NOMO-1 treated with DMSO at 0.1 percent for 48 hours (cell line): Measurements from ENCODE around the gene ZNF318.
A peak's percentile ranks its signal among the peaks of the same experiment; 100 is the strongest.
"Not testable (repeated sequence)": the region's sequence is repeated elsewhere in the genome, so short reads cannot be mapped to it uniquely, and the experiment has no call there.

Source experiments
- DNase-seq: peaks from one replicate; lab custom pipeline; 2025; ENCODE audit not compliant: unreplicated experiment; lab: John Stamatoyannopoulos, UW

Gene ZNF318

DNA sequence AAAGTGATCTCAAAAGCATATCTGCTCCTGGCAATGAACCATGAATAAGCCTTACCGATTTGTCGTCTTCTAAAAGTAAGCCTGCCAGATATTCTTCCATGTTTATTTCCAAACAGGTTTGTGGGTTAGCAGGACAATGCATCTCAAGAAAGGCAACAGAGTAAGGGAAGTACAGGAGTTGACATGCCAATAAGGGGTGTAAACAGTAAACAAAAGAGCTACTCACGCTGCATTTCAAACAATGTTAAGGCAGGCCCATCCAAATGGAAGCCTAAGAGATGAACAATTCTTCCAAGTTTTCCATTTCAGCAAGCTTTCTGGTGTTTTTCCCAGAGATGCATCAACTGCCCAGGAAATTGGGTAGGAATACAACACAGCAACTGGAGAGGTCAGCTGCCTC, 33.1 kb downstream of the ZNF318 start:
- no peak for DNase-seq

DNA sequence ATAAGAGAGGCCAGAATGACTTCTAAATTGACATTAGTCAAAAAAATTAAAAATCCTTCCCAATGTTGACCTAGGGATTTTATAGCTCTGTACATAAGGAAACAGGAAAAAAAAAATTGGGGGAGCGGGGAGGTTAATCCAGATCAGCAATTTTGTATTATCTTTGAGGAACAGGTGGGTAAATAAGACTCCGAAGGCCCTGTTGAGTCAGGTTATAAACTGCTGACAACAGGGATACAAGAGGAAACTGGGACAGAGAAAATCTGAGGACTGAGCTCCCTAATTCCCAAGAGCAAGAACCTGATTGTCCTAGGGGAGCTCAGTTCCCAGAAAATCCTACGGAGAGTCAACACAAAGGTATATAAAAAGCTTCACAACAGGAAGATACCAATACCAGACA, 34.0 kb downstream of the ZNF318 start:
- no peak for DNase-seq

DNA sequence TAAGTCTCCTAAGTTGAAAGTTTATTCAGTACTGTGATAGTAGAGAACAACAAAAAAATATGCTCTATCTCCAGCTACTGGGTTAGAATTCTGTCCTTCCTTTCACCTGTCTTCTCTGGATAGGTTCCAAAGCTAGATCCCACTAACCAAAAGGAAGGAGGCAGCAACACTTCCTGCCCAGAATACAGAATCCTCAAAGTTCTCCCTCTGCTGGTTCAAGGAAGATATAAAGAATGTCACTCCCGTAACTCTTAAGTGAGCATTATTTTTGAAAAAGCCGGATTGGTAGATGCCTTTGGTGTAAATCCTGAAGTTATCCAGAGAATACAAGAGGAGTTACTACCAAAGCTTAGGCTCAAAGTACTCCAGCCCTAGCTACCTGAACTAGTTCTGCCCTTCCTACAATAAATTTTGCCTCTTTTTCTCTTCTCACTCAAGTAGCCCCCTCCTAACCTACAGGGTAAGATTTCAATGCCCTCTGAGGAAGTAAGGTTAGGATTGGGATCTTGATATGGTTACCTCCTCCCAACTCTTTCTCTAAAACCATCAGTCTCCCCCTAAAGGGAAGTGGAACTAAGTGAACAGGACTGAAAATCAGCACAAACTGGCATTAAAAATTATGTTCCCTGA, 34.9 kb downstream of the ZNF318 start:
- DNase-seq: no peak

DNA sequence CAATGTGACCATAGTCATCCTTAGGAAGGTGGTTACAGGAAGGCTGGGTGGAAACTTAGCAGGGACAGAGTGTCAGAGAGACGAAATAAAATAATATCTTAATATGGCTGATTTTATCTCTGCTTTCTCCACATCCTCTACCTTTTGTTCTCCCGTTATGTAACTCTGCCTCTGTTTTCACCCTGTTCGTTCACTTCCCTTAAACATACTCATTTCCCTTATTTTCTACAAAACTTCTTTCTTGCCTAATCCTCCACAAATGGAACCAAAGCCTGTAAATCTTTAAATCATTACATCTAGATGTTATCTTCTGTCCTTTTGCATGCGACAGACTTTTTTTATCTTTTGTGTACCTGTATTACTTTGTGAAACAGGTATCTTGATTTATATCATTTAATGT, 37.6 kb downstream of the ZNF318 start:
- peak; percentile 88 for DNase-seq

- no peak for DNase-seq
Observed at GRCh38 chr6:43331470-43331869, 38.0 kb downstream of the ZNF318 start.

DNA sequence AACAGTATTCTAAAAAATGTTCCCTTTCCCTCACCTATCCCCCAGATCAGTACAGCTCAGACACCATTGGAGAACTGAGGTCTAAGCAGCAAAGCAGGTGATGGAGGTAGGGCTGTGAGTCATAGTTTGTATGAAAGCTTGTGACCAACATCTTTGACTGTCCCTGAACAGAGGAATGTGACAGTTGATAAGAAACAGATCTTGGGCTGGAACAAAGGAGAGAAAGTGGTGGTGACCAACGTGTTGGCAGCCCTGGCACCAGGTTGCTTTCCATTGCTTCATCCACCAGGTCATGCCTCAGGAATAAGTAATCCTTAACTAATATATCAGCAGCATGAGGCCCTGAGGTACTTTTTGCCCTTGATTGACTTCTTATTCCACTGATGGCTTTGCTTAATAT, 40.9 kb downstream of the ZNF318 start:
- no peak for DNase-seq

DNA sequence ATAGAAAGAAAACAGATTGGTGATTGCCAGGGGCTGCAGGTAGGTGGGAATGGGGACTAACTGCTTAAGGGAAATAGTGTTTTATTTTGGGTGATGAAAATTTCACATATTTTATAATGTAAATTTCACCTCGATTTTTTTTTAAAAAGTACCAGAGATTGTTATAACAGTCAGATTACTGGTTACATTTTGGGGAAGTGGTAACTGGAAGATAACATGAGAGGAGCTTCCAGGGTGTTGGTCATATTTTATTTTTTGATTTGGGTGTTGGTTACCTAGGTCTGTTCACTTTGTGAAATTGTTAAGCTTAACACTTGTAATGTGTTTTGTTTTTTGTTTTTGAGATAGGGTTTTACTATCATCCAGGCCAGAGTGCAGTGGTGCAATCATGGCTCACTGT, 43.6 kb downstream of the ZNF318 start:
- DNase-seq: peak; percentile 32

DNA sequence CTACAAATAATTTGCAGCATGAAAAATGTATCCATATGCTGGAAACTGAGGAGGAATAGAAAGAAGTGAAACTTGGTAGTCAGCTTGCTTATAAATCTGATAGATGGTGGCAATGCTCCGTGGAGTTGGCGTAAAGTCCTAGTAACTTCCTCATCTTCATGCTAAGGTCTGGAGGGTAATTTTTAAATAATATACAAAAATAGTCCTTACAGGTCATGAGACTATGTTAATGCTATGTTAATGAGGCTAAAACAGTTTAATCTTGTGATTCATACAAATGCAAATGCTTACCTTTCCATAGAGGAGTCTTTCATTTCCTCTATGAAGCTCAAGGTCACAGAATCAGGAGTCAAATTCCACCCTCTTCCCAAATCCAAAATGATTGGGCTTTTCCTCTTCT, 51.4 kb downstream of the ZNF318 start:
- DNase-seq: peak; percentile 64

- DNase-seq: no peak
Observed at GRCh38 chr6:43313813-43314212, 55.6 kb downstream of the ZNF318 start.

GRCh38 chr6:43311666-43312065, 57.8 kb downstream of the ZNF318 start:
- peak; percentile 82 for DNase-seq

DNA sequence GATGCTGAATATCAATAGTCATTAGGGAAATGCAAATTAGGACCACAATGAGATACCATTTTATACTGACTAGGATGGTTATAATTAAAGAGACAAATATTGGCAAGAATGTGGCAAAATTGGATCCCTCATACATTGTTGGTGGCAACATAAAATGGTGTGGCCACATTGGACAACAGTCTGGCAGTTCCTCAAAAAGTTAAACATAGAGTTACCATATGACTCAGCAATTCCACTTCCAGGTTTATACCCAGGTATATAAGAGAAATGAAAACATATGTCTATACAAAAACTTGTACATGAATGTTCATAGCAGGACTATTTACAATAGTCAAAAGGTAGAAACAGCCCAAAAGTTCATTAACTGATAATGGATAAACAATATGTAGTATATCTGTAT, 58.8 kb downstream of the ZNF318 start:
- peak; percentile 83 for DNase-seq

DNA sequence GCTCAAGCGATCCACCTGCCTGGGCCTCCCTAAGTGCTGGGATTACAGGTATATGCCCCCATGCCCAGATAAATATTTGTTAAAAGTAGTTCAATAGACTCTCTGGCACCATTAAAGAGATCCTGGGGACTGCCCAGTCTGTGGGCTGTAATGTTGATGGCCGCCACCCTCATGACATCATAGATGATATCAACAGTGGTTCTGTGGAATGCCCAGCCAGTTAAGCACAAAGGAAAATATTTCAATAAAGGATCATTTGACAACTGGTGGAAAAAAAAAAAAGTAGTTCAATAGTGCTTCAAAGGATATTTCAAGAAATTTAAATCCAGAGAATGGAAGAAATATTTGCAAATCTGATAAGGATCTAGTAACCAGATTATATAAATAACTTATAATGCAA, 59.3 kb downstream of the ZNF318 start:
- DNase-seq: no peak

GRCh38 chr6:43308990-43309477, 60.4 kb downstream of the ZNF318 start:
- no peak for DNase-seq

- no peak for DNase-seq
Observed at GRCh38 chr6:43308101-43308989, 61.1 kb downstream of the ZNF318 start, which contains the start of gene CRIP3. Gene CRIP3 (minus strand): TSS chr6:43308826. CDS start chr6:43308792, 34 bp downstream.

DNA sequence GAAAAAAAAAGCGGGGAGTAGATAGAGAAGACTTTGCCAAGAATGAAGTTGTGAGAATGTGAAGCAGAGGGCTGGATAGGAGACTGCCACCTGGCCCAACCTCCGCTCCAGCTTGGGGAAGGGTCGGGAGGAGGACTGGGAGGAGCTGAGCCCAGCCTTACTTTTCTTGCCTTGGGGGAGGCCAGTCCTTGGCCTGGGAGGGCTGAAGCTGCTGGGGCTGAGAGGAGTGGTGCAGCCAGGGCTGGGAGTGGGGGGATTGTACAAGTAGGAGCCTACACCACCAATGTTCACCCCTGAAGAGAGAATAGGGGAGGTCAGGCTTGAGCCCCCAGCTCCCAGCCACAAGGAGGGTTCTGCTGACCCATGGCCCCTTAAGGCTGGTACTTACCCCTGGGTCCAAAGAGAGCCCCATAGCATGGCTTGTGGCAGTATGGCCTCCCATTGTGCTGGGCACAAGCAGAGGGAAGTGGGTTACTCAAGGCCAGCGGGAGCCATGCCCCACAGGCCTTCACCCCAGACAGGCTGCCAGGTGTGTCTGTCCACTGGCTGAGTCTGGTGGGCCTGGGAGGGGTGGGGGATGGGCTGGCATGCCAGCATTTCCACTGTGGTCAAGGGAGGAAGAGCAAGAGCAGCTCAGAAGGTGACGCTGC, 61.9 kb downstream of the ZNF318 start:
- no peak for DNase-seq

DNA sequence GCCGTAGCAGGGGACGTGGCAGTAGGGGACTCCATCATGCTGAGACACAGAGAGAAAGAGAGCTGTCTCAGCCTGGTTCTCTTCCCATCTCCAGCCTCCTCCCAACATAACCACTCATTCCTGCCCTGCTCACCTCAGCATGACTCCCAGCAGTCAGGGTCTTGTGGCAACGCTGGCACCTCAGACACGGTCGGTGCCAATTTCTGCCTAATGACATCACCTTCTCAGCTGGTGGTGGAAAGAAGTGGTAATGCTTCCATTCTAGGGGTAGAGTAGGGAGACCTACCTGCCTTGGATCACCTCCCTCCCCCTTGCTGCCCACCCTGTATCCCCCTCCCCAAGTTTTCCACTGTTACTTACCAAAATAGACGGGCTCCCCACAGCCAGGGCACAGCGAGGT, 63.4 kb downstream of the ZNF318 start:
- no peak for DNase-seq

DNA sequence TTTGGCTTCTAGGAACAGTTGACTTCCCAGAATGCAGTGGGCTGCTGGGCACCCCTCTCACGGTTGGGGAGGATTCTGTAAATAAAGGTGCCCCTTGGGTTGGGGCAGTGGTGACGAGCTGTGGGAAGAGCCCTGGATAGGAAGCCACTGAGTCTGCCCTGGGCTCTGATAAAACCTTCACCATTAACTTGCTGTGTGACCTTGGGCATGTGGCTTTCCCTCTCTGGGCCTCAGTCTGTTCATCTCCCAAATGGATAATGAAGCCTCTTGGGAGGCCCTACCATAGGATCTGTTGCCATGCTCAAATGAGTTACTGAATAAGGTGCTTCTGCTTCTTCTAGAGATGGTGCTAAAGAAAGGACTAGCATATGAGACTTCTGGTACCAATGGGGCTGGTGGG, 64.6 kb downstream of the ZNF318 start:
- no peak for DNase-seq

- no peak for DNase-seq
Observed at GRCh38 chr6:43304361-43304760, 65.1 kb downstream of the ZNF318 start.

DNA sequence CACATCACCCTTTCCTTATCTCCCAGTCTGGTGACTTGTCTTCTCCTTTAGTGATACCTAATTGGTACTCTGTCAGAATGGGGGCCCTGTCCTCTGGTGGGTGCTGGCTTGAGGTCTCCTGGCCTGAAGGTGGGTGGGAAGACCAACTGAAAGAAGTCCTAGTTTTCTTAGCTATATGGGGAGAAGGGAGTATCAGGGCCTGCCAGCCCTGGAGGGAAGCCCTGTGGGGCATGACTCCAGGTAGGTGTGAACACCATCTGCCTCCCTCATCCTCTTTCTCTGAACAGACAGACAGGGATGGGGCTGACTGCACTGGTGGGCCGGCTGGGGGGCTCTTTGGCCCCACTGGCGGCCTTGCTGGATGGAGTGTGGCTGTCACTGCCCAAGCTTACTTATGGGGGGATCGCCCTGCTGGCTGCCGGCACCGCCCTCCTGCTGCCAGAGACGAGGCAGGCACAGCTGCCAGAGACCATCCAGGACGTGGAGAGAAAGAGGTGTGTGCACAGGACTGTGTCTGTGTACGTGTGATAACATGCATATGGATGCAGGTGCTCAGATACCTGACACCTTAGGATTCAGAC, 65.6 kb downstream of the ZNF318 start:
- DNase-seq: no peak

- not testable (repeated sequence) for DNase-seq
Observed at GRCh38 chr6:43303006-43303405, 66.4 kb downstream of the ZNF318 start.

DNA sequence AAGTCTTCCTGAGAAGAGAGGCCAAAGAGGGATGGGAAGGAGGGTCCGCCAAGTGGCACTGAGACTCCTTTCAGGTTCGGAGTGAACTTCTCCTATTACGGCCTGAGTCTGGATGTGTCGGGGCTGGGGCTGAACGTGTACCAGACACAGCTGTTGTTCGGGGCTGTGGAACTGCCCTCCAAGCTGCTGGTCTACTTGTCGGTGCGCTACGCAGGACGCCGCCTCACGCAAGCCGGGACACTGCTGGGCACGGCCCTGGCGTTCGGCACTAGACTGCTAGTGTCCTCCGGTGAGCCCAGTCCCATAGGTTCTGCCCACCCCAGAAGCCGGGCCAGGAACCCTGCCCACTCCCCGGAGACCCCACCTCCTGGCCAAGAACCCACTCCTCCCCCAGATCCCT, 67.3 kb downstream of the ZNF318 start:
- no peak for DNase-seq
